ENCODE data around the gene TLE6.
"Not testable (repeated sequence)": the region's sequence is repeated elsewhere in the genome, so short reads cannot be mapped to it uniquely, and the experiment has no call there.

The TLE6 gene

DNA sequence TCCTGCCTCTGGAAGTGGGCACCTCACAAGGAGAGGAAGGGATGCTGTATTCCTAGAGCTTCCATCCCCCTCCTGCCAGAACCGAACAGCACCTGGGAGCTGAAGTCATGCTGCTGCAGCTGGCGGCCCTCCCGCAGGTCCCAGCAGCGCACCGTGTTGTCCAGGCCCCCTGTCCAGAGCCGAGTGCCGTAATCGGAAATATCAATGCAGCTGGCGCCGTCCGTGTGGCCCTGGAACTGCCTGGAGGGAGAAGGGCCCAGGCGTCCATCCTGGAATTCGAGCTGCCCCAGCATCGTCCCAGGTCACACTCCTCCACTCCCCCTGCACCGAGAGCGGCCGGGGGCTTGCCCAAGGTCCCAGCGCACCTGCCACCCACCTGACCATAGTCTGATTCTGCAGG is 28.0 kb downstream of the TLE6 start:
- no peak for DNase-seq

DNA sequence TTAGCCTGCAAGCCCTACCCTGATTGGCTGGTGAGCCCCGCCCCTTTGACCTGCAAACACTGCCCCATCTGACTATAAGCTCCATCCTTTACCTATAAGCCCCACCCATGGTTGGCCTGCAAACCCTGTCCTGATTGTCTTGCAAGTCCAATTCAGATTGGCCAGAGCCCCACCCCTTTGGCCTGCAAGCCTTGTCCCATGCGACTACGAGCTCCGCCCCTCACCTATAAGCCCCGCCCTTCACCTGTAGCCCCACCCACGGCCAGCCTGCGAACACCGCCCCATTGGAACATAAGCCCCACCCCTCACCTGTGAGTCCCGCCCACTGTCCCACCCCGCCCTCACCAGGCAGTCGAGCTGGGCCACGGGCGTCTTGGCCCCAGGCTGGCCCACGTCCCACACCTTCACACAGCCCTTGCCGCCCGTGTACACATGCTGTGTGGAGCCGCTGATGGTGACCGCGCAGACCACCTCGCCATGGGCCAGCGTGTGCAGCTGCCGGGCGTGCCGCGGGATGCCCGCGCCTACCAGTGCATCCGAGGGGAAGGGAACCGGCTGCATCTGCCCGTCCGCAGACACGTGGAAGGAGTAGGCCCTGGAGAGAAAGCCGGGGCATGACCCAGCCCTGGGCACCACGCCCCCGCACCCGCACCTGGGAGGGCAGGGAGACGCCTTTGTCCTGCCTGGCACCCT is 28.9 kb downstream of the TLE6 start:
- DNase-seq: no peak

DNA sequence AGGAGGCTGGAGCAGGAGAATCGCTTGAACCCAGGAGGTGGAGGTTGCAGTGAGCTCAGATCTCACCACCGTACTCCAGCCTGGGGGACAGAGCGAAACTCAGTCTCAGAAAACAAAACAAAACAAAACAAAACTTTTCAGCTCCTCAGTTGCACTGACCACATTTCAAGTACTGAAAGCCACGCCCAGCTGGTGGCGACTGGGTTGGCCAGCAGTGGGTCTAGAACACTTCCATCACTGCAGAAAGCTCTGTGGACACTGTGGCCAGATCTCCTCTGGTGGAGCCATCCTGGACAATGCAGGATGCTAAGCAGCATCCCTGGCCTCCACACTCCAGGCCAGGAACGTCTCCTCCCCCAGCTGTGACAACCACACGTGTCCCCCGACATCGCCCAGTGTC is 30.6 kb downstream of the TLE6 start:
- DNase-seq: no peak

DNA sequence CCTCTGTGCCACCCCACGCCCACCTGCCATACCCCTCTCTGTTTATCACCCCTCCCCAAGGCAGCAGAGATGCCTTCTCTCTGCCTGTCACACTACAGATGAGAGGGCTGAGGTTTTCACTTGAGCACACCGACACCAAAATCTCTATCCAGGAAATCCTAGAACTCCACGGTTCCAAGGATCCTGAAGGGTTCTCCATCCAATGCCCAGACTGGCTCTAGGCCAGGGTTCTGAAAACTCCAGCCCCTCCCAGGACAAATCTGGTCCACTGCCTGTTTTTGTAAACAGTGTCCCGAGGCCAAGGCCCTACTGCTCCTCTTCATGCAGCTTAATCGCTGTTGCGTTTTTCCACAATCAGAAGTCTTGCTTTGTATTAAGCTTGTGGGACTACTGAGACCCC is 31.6 kb downstream of the TLE6 start:
- DNase-seq: no peak

- DNase-seq: no peak
Observed at GRCh38 chr19:3010871-3011270, 33.5 kb downstream of the TLE6 start.

- DNase-seq: not testable (repeated sequence)
Observed at GRCh38 chr19:3012059-3012458, 34.7 kb downstream of the TLE6 start.

DNA sequence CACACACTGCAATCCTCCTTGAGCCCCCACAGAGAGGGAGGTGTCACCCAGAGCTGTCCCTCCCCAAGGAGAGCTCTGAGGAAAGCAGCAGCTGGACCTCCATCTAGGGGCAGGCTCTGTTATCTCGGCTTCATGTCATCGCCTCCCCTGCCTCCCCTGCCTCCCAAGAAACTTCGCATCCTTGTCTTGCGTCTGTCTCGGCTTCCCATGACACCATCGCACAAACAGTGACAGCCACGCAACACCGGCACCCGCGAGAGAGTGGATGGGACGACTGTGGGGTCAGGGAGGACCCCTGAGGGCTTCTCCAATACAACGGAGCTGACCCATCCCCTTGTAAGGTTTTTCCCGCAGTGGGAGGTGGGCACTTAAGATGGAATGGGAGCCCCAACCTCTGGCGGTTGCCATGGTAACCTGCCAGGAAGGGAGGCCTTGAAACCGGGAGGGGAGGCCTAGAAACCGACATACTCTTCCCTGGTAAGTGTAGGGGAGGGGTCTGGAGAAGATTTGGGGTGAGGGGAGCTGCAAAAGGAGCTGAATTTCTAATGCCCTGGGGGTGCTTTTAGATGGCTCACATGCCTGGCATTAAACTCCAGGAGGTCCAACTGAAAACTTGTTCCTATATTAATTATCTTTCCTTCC is 35.4 kb downstream of the TLE6 start:
- DNase-seq: no peak

DNA sequence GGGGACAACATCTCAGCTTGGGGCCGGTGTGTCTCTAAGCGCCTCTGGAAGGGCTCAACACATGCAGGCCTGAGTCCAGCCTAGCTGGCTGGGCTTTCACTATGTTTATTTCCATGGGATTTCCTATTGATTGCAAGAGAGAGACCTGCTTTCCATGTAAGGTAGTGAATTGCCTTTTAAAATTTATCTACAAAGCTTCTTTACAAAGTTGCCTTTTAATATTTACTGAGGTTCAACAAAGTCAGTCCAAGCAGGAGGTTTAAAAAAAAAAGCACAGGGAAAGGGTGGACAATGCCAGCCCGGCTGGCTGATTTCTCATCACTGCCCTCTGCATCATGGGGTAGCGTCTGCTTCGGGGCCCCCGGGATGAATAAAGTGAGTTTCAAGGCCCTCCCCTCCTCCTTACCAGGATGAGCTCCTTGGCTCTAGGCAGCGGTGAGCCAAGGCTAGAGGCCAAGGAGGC is 35.9 kb downstream of the TLE6 start:
- no peak for DNase-seq

- DNase-seq: no peak
Observed at GRCh38 chr19:3014135-3014534, 36.8 kb downstream of the TLE6 start.

DNA sequence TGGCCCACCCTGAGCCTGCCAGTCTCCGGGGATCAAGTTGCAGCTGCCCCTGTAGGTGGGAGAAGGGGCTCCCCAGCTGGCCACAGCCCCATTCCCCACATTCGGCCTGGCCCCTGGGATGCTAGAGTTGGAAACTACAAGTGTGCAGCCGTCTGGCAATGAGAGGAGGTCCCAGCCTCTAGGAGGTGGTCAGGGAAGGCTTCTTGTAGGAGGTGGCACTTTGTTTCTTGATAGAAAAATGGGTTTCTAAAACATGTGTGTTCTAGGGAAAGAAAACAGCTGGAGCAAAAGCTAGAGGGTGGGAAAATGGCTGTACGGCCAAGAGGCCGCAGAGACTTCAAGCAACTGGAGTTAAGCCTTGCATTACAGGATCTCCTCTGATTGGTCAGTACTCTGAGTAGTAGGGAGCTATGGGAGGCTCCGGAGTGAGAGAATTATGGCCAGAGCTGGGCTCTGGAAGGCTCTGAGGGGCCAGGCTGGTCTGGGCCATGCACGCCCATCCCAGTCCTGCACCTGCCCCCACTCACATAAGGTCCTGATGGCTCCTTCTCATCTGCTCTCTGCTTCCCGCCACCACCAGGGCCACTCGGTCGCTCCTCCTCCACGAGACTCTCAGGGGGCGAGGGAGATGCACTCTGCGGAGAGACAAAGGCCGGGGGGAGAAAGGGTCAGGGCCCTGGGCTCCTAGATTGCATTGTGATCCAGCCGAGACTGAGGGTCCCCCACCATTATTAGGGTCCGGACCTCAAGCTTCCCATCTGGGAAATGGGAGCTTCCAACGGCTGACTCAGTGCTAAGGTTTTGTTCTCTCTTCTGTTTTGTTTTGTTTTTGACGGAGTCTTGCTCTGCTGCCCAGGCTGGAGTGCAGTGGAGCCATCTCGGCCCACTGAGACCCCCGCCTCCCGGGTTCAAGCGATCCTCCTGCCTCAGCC is 38.0 kb downstream of the TLE6 start:
- no peak for DNase-seq

DNA sequence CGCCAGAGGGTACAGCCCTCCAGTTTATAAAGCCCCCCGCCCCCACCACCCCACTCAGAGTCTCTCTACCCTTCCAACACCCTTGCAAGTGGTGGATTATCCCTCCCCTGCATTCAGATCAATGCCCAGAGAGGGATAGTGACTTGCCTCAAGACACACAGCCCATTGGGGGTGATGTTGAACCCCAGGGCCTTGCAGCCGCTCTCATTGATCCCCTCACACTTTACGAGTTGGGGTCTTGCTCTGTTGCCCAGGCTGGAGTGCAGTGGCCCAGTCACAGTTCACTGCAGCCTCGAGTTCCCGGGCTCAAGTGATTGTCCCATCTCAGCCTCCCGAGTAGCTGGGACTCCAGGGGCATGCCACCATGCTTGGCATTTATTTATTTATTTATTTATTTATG is 40.6 kb downstream of the TLE6 start:
- no peak for DNase-seq

DNA sequence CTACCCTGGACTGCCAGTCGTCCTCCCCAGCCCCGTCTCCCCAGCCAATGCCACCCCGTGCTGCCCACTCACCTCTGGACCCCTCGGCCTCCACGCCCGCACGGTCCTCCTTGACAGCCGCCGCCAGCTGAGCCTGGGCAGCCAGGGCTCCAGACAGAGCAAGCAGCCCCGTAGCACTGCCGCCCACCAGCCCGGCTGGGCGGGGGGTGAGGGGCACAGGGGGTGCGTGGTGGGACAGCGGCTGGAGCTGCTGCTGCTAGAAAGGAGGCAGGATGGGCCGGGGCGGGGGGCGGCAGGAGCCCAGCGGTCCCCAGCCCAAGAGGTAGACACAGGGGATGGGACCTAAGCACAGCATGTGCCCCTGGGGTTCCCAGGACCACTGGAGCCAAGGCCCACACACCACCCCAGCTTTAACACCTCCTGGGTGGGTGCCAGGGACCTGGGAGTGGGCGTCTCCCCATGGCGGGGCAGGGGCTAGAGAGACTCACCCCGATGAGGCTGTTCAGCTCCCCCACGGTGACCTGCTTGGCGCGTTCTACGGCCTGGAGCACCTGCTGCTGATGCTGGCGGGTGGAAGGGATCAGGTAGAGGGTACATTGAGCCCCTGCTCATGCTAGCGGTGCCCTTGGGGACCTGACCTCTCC is 42.0 kb downstream of the TLE6 start:
- no peak for DNase-seq

DNA sequence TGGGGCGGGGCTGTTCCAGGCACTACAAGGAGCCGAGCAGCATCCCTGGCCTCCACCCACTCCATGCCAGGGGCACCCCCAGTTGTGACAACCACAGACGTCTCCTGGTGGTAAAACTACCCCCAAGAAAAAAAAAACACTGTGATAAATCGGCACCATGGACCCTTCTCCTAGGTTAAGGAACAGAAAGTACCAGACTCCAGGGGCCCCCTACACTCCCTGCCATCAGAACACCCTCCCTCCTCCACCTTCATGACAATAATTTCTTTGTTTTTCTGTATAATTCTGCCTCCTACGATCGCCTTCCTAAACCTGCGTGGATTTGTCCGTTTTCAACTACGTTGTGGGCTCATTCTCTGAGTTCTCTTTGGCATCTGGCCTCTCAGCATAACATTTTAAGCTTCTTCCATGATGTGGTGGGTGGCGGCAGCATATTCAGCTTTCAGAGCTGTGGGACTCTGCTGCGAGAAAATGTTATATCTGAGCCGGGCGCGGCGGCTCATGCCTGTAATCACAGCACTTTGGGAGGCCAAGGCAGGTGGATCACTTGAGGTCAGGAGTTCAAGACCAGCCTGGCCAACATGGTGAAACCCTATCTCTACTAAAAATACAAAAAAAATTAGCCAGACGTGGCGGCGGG is 43.1 kb downstream of the TLE6 start:
- no peak for DNase-seq

GRCh38 chr19:3024509-3024869 is 47.1 kb downstream of the TLE6 start:
- no peak for DNase-seq

DNA sequence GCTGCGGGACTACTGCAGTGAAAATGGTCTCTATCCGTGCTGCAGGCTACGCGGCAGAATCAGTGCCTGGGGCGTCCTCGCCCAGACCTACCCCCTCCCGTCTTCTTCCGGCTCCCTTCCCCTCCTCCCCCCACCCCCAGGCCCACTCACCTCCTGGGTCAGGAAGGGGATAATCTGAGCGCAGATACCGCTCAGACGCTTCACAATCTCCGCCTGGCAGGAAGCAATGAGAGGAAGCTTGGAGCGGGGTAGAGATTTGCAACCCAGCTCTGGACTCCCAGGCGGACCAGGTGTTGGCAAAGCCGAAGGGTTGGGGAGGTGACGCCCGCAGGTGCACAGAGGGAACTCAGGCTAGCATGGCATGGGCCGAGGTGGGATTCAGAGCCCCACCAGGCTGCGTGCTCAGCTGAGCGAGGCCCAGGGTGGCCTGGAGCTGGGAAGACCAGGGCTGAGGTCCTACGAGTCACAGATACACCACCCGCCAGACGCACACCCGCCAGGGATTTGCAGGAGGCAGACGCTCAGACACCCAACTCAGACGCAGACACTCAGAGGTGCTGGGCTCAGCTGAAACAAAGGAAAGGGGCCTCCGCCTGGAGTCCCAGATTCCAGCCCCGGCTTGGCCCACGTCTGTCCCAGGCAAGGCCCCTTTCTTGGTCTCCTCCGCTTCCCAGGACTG is 47.6 kb downstream of the TLE6 start:
- no peak for DNase-seq

GRCh38 chr19:3025549-3025886 is 48.2 kb downstream of the TLE6 start:
- no peak for DNase-seq

DNA sequence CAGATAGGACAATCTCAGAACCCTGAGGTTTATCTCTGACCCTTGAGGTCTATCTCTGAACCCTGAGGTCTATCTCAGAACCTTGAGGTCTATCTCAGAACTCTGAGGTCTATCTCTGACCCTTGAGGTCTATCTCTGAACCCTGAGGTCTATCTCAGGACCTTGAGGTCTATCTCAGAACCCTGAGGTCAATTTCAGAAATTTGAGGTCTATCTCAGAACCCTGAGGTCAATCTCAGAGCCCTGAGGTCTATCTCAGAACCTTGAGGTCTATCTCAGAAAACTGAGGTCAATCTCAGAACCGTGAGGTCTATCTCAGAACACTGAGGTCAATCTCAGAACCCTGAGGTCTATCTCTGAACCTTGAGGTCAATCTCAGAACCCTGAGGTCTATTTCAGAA is 49.4 kb downstream of the TLE6 start:
- DNase-seq: no peak

DNA sequence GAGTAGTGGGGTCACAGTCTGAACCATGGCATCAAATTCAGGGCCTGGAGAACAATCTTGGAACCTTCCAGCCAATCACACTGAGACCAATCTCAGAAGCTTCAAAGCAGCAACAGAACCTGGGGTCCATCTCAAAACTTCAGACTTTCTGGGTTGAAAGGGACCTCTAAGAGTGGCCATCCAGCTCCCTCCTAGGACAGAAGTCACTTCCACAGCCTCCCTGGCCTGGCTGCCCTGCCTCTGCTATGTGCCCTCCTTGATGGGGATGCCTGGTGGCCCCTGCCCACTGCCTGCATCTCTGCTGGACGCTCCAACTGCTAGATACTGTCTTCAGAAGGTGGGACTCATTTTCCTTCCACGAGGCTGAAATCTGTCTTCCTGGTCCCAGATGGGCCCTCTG is 49.9 kb downstream of the TLE6 start:
- no peak for DNase-seq

DNA sequence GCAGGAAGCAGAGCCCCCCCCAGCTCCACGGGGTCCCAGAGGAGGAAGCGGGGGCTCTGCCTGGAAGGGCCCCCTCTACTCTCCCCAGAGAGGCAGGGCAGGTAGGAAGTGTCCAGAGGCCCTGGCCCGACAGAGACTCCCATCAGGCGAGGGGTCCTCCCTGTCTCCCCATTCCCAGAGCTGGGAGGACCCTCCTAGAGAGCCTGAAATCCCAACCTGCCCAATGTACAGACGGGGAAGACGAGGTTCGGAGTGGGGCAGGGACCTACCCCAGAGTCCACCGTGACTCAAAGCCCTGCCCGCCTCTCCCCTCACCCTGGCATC is 50.6 kb downstream of the TLE6 start:
- no peak for DNase-seq

GRCh38 chr19:3028305-3029064 is 51.1 kb downstream of the TLE6 start:
- no peak for DNase-seq

GRCh38 chr19:3029065-3029923 is 51.9 kb downstream of the TLE6 start, which contains the start of gene TLE2:
Gene TLE2, minus strand, starts transcription at chr19:3029280. Its CDS starts 376 bp downstream, at chr19:3028904.
- DNase-seq: no peak

Measured in NCI-H1048 (cell line).